ENCODE measurements around the gene IL27RA. TPM values are rescaled to one million over a fixed set of nuclear protein-coding genes. Genes with fewer than 3 reads are reported as not detected.

Gene IL27RA
- total and polyA plus RNA-seq, 7 donors, result 1.5 to 3.7 (median 2.8) TPM

DNA sequence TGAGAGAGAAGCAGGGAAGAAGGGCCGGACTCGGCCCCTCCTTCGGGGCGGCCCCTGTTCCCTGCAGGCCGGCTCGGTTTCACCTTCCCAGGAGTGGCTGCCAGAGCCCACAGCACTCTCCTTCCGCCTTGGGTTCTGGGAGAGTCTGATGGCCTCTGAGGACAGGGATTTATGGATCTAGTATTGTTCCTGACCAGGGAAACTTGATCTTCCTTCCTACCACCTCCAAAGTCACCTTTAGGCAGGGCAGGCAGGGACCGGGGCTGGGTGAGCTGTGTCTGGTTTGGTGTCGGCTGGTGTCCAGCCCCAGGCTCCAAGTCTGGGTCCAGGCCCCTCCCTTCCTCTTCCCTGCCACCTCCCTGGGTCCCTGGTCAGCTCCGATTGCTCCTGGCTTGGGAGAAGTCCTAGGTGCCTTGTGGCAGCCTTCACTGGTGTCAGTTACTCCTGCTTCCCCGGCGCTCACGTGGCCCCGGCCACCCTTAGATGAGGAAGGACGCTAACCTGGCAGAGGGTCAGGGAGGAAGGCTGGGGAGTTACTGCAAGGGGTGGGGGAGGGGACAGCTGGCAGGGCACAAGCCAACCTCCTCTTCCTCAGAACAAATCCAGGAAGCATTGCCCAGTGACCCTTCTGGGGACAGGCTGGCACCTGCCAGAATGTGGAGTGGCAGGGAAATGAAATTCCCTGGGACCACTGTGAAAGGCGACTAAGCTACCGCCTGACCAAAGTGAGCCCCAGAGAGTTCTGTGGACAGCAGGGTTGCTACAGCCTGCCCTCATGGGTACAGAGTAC lies 44.3 kb upstream of the IL27RA start:
- H3K4me3 ChIP-seq, result peak overlapping the region; percentile 52

GRCh38 chr19:13989487-13989886 lies 42.1 kb upstream of the IL27RA start:
- 73 to 79% (median 78%) methylated on average over 7 of the region's 7 CpGs for WGBS, 3 donors
- H3K4me1 ChIP-seq, result peaks cover 28% of the 10 kb centered on the region

More for the DNA sequence above, 44.3 kb upstream of the IL27RA start:
- no peaks in the 10 kb centered on the region for H3K27me3 ChIP-seq (ENCODE audit: insufficient read depth in 3 of 3, low read length in 2 of 3)
- peak; percentile 84 to 93 (median 87) for ATAC-seq
- H3K27ac ChIP-seq, result peak overlapping the region; percentile 90
- intact Hi-C loops (cut with DNase I), result no loop called here
- no peaks in the 10 kb centered on the region for H3K9me3 ChIP-seq
- 10 to 21% (median 18%) methylated on average over 15 to 17 of the region's 17 CpGs for WGBS, 3 donors
- H3K4me1 ChIP-seq, result peaks cover 28% of the 10 kb centered on the region
- peak; percentile 79 to 92 for DNase-seq
- peaks cover 0 to 21% of the 10 kb centered on the region in 2 donors for H3K36me3 ChIP-seq (ENCODE audit: insufficient read depth in 1 of 2, low read depth in 1 of 2)
- TF ChIP-seq, protein P1, sequence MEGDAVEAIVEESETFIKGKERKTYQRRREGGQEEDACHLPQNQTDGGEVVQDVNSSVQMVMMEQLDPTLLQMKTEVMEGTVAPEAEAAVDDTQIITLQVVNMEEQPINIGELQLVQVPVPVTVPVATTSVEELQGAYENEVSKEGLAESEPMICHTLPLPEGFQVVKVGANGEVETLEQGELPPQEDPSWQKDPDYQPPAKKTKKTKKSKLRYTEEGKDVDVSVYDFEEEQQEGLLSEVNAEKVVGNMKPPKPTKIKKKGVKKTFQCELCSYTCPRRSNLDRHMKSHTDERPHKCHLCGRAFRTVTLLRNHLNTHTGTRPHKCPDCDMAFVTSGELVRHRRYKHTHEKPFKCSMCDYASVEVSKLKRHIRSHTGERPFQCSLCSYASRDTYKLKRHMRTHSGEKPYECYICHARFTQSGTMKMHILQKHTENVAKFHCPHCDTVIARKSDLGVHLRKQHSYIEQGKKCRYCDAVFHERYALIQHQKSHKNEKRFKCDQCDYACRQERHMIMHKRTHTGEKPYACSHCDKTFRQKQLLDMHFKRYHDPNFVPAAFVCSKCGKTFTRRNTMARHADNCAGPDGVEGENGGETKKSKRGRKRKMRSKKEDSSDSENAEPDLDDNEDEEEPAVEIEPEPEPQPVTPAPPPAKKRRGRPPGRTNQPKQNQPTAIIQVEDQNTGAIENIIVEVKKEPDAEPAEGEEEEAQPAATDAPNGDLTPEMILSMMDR (IDR thresholded peaks at IDR 0.05), result no peak

DNA sequence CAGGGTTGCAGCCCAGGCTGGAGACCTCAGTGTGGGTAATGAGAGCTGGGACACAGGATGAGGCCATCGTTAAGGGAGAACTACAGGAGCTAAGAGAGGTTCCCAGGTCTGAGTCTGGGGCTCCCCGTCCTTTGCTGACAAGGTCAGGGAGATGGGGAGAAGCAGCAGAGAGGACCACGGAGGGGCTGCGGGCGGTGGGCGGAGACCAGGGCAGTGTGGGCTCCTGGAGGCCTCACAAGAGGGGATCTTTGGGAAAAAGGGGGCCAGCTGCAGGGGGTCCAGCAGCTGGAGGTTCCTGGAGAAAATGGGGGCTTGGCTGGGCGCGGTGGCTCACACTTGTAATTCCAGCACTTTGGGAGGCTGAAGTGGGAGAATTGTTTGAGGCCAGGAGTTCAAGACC lies 41.5 kb upstream of the IL27RA start:
- intact Hi-C loops (cut with DNase I), result no loop called here
- ATAC-seq (no peak), DNase-seq (no peak)
- TF ChIP-seq, protein P1 (IDR thresholded peaks at IDR 0.05), result no peak
- H3K4me3 ChIP-seq, result no peak overlapping the region
- H3K36me3 ChIP-seq (ENCODE audit: insufficient read depth in 1 of 2, low read depth in 1 of 2), result peaks cover 0 to 22% of the 10 kb centered on the region in 2 donors
- no peaks in the 10 kb centered on the region for H3K27me3 ChIP-seq (ENCODE audit: insufficient read depth in 3 of 3, low read length in 2 of 3)
- H3K27ac ChIP-seq, result no peak overlapping the region
- 86 to 89% (median 89%) methylated on average over 8 of the region's 8 CpGs for WGBS, 3 donors
- H3K9me3 ChIP-seq, result no peaks in the 10 kb centered on the region
- peaks cover 32% of the 10 kb centered on the region for H3K4me1 ChIP-seq

More at GRCh38 chr19:13989487-13989886, 42.1 kb upstream of the IL27RA start:
- Histone ChIP-seq H3K36me3 (ENCODE audit: insufficient read depth in 1 of 2, low read depth in 1 of 2) (peaks cover 0 to 22% of the 10 kb centered on the region in 2 donors), H3K4me3 (no peak overlapping the region), H3K9me3 (no peaks in the 10 kb centered on the region), H3K27ac (no peak overlapping the region), H3K27me3 (ENCODE audit: insufficient read depth in 3 of 3, low read length in 2 of 3) (no peaks in the 10 kb centered on the region)
- ATAC-seq (no peak), DNase-seq (no peak)
- intact Hi-C loops (cut with DNase I), result no loop called here
- TF ChIP-seq, protein P1 (IDR thresholded peaks at IDR 0.05), result no peak

GRCh38 chr19:13992025-13992424 lies 39.5 kb upstream of the IL27RA start:
- H3K4me3 ChIP-seq, result no peak overlapping the region
- H3K4me1 ChIP-seq, result peaks cover 27% of the 10 kb centered on the region
- H3K36me3 ChIP-seq (ENCODE audit: insufficient read depth in 1 of 2, low read depth in 1 of 2), result peaks cover 0 to 22% of the 10 kb centered on the region in 2 donors
- intact Hi-C loops (cut with DNase I), result no loop called here
- DNase-seq (peak in 1 of 2 donors; percentile 1), ATAC-seq (no peak)
- H3K27ac ChIP-seq, result no peak overlapping the region
- no peaks in the 10 kb centered on the region for H3K9me3 ChIP-seq
- no peaks in the 10 kb centered on the region for H3K27me3 ChIP-seq (ENCODE audit: insufficient read depth in 3 of 3, low read length in 2 of 3)
- 93 to 96% (median 94%) methylated on average over 7 of the region's 7 CpGs for WGBS, 3 donors
- TF ChIP-seq, protein P1 (IDR thresholded peaks at IDR 0.05), result no peak

All from psoas muscle (tissue), 8 donors.